ENCODE data around the gene ZNF879.

Gene ZNF879

GRCh38 chr5:179023528-179024189 lies at the start of gene ZNF879:
ZNF879 (plus strand) TSS chr5:179023804; CDS start chr5:179025005, 1,201 bp downstream.
- DNase-seq, result peak; percentile 91 to 92

- DNase-seq, result no peak
Observed at GRCh38 chr5:178981381-178981780, 42.2 kb upstream of the ZNF879 start.

DNA sequence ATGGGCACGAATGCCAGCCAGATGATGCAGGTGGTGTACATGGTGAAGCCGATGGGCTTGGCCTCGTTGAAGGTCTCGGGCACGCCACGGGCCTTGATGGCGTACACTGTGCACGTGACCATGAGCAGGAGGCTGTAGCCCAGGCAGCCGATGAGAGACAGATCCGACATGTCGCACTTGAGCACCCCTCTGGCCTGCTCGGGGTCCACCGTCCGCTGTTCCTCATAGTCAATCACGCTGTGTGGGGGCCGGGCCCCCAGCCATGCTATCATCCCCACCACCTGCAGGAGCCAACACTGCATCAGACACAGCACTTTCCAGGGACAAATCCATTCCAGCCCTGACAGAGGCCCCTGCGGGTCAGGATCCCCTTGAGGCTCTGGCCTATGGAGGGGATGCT lies 40.7 kb upstream of the ZNF879 start:
- DNase-seq, result no peak

- no peak for DNase-seq
Observed at GRCh38 chr5:178983728-178984127, 39.9 kb upstream of the ZNF879 start.

GRCh38 chr5:178984145-178985072 lies 39.2 kb upstream of the ZNF879 start:
- no peak for DNase-seq

DNA sequence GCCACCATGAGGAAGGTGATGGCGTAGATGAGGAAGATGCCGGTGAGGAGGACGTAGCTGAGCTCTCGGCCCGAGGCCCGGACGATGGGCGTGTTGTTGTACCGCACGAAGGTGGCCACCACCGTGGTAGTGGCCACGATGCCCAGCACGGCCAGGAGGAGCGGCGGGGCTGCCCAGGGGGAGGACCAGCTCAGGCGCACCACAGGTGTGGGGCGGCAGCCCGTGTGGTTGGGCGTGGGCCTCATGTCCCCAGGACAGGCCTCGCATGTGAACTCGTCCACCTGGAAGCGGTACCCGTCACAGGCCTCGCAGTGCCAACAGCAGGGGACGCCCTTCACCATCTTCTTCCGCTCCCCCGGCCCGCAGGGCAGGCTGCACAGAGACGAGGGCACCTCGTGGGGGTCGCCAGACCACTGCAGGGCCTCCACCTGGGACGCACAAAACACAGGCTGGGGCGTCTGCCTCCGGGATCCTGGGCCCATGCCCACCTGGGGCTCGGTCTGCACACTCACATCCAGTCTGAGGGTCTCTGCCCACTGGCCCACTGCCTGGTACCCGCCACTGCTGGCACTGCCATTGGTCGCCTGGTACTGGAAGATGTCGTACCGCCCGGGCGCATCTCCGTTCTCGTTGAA lies 37.2 kb upstream of the ZNF879 start:
- DNase-seq, result no peak

DNA sequence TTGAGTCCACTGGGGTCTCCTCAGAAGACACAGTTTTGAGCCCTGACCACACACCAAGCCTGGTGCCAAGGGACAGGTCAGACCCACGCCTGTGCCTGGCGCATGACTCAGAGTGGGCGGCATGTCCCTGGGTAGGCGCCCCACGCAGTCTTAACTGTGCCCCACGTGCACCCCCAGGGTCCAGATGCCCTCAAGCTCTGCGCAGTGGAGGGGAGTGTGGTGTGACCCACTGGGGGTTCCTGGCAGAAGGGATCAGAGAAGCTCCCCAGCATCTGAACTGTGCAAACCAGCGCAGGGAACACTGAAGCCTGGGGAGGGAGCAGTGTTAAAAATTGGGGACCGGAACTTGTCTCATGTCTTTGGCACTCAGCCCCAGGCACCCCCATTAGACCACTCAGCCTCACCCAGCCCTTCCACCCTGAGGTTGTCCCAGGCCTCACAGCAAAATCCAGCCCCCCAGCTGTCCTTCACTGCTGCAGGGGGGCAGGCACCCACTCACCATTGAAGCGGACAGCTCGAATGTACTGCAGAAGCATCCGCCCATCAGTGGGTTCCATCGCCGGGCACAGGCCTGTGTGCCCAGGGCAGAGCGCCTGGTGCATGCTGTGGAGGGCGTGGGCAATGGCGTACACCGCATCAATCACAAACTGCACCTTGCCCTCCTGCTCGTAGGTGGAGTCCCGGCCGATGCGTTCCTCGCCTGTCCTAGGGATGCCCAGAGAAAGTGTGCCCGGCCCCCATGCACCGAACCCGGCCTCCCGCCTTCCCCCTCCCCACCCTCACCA lies 35.0 kb upstream of the ZNF879 start:
- DNase-seq, result no peak

DNA sequence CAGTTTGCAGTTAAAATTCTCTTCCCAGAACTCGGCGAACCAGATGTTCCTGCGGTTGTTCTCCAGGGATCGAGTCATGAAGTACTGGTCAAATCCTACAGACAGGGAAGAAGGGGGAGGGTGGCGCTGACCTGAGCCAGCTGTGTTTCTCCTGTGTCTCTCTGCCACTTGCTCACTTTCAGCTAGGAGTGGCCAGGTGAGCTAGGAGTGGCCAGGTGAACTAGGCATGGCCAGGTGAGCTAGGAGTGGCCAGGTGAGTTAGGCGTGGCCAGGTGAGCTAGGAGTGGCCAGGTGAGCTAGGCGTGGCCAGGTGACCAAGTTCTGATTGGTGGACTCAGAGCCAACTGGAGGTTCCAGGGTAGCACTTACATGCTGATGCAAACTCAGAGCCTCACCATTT lies 34.3 kb upstream of the ZNF879 start:
- DNase-seq, result no peak

DNA sequence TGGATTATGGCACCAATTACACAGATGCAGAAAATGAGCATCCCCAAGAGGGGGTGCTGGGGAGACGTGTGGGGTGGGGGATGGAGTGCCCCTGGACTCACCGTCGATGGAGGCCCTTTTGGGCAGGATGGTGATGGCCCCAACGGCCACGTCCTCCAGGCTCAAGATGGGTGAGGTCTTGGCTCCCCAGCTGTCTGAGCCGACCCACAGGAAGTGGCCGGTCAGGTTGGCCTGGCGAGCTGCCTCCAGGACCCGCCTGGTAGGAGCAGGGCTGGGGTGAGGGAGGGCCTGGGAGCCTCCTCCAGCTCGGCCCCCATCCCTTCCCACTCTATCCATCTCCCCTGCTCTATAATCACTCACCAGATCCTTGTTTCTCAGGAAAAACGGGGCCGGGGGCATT lies 33.1 kb upstream of the ZNF879 start:
- no peak for DNase-seq

DNA sequence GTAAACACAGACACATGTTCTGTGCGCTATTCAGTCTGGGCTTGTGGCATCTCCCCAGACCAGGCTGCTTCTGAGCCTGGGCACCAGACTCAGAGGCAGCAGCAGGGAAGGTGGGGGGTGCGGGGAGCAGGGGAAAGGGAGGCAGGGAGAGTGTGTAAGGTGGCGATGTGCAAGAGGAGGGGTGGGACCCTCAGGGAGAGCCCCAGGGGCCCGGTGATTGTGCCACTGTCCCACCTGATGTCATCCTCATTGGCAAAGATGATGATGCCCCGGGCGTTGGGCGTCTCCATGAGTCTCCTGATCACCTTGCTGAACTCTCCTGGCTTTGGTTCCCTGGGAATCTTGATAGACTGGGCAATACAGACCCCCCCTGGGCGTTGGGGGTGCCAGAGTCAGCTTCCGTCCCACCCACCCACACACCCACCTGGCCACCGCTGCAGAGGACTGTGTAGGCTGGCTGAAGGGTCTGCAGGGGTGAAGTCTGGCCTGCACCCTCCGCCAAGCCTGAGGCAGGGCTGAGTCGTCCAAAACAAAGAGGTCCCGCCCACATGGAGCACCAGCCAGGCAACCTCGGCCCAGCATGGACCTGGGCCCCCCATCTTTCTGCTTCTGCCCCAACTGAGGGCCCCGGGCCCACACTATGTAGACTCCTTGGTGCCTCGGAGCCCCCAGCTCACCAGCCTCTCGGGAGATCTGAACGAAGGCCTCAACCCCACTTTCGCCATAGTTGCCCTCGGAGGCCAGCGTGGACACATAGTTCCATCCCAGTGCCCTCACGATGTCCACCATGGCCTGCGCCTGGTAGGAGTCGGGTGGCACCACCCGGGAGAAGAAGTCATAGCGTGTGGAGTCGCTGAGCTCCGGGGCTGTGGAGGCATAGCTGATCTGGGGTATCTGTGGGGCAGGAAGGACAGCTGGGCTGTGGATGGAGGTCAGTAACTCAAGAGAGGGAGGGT lies 32.1 kb upstream of the ZNF879 start:
- DNase-seq, result no peak

DNA sequence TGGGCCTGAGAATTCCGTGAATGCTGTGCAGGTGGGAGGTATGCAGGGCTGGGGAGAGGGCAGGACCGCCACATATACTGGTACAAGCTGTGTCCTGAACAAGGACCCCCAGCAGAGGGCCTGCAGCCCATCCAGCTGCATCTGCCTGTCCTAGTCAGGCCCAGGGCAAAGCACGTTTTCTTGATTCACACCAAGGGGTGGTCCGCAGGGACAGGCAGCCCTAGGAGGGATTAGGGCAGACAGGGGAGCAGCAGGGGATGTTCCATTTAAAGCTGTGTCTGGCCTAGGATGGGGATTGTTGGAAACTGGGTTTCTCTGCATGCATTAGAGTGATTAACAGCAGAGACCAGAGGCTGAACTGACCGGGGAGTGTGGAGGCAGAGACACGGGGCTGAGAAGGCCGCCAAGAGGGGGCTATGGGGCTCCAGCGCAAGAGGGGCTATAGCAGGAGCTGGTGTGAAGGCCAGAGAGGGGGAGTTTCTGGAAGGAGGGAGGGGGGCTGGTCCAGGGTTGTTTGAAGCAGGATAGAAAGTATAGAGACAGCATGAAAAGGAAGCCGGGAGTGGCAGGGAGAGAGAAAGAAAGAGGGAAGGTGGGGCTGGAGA lies 31.2 kb upstream of the ZNF879 start:
- DNase-seq, result no peak

GRCh38 chr5:178993236-178993765 lies 30.3 kb upstream of the ZNF879 start:
- no peak for DNase-seq

DNA sequence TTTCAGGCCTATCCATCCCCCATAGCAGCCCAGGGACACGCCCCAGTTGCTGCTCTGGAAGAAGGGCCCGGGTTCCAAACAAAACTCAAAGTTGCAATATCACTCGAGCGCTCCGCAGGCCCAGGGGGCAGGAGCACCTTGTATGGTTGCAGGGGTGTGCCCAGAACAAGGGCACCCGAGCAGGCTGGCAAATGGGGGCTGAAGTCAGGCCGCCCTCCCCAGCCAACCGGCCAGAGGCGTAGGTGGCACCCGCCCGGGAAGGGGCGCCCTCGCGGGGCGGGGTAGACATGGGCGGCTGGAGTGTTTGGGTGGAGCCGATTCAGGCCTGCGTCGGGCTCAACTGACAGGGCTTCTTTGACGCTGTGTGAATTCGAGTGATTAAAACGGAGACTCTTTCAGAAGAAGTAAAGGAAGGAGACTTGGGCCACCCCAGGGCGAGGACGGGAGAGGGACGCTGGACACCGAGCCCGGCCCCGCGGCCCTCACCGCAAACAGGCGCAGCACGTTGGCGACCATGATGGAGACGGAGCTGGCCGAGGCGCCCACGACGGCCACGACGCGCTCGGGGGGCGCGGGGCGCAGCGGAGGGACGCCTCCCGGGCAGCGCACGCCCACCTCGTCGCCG lies 29.5 kb upstream of the ZNF879 start:
- no peak for DNase-seq

DNA sequence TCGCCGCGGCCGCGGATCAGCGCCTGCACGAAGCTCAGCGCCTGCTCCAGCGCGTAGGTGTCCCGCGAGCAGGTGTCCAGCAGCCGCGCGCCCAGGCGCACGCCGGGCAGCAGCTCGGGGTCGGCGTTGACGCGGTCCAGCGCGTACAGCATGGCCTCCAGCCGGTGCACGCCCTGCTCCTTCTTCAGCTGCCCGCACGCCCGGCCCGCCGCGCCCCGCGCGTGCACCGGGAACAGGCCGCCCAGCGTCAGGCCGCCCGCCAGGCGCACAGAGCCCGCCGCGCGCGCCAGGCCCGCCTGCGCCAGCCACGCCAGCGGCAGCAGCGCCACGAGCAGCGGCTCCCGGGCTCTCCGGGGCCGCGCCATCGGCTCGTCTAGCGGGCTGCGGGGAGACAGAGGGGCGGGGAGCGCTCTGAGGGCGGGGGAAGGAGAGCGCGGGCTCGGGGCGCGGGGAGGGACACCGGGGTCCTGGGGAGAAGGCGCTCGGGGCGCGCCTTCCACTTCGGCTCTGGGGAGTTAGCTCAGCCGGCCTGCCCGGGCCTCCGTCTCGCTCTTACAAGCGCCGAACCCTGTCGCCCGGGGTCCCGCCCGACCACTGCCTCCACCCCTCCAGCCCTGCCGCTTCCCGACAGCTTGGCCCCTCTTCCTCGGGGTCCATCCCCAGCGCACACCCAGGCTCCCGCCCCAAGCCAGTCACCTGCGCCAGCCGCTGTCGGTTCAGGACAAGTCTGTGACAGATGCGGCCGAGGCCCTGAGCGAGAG lies 28.8 kb upstream of the ZNF879 start, which contains the start of gene GRM6:
GRM6 (minus strand) TSS at position 741 of the 761 bp plus-strand sequence; CDS start at position 365, 376 bp downstream.
- no peak for DNase-seq

- no peak for DNase-seq
Observed at GRCh38 chr5:178995341-178995690, 28.3 kb upstream of the ZNF879 start.

DNA sequence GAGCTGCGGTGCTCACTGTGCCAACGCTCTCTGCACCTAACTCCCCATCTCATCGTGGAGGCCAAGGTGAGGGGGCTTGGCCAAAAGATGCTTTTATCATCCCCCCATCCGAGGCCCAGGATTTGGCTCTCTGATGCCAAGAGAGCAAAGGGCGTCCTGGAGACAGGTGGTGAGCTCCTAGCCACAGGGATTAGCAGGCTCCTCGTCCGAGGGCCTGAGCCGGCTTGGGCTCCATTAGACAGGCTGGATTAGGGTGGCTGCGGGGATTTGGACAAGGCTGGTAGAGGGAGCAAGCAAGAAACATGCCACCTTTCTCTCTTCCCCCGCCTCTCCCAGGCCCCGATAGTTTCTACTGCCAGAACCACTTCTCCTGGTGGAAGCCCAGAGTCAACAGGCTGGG lies 27.4 kb upstream of the ZNF879 start:
- no peak for DNase-seq

GRCh38 chr5:178997191-178997590 lies 26.4 kb upstream of the ZNF879 start:
- DNase-seq, result no peak

- no peak for DNase-seq
Observed at GRCh38 chr5:178998441-178998840, 25.2 kb upstream of the ZNF879 start.

DNA sequence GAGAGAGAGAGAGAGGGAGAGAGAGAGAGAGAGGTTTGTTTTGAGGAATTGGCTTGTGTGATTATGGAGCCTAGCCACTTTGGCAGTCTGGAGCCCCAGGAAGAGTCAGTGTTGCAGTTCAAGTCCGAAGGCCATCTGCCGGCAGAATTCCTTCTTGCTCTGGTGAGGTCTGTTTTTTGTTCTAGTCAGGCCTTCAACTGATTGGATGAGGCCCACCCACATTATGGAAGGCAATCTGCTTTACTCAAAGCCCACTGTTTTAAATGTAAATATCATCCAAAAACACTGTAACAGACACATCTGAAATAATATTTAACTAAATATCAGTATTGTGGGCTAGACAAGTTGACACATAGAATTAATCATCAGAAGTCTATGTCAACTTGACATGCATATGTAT lies 17.0 kb upstream of the ZNF879 start:
- DNase-seq, result no peak

DNA sequence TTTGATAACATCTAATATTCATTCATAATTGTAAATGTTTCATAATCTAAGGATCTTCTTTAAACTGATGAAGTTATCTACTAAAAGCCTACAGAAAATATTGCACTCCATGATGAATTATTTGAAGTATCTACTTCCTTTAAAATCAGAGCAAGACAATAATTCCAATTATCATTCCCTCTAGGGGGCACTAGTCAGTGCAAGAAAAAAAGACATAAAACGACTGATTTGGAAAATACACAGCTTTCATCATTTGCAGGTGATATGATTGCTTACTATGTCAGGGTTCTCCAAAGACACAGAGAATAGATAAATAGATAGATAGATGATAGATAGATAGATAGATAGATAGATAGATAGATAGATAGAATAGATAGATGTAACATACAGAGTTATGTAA lies 14.9 kb upstream of the ZNF879 start:
- DNase-seq, result no peak

Data from activated CD4-positive, alpha-beta T cell treated with anti-CD3 and anti-CD28 coated beads, Interleukin-2, amount 50 U/mL, for 4 hours (primary cell).